AG04449 (cell line): ENCODE results near the gene ZNF771.
"Not testable (repeated sequence)": the region's sequence is repeated elsewhere in the genome, so short reads cannot be mapped to it uniquely, and the experiment has no call there.

ENCODE experiments used
- CTCF ChIA-PET: fragments of 350-600 bp; formaldehyde crosslinking; extraction: SDS; loops from one replicate; lab custom pipeline; 2021; ENCODE audit warnings: antibody characterized with exemption; lab: Yijun Ruan, JAX
- POLR2A ChIA-PET: fragments of 400-600, 350-600 bp; formaldehyde crosslinking; extraction: SDS; loops from one replicate; lab custom pipeline; 2020; ENCODE audit warnings: antibody characterized with exemption, inconsistent platforms; lab: Yijun Ruan, JAX
- DNase-seq: peaks from one replicate; pipeline ENCODE4 v3.0.0-alpha.2; 2010; ENCODE audit warnings: low read depth, low spot score
- H3K4me3 ChIP-seq: 2 replicates; pipeline ENCODE4 v1.5.1; 2011; ENCODE audit warnings: low read depth, mild to moderate bottlenecking, control low read depth, low read length
- CTCF ChIP-seq: IDR thresholded peaks from one replicate; pipeline ENCODE4 v1.5.1; 2011; ENCODE audit warnings: mild to moderate bottlenecking, moderate library complexity, low read length, control low read depth, inconsistent platforms; ENCODE audit not compliant: insufficient read depth; ENCODE audit errors: missing control alignments

The ZNF771 gene

GRCh38 chr16:30382111-30382881 is 25.1 kb upstream of the ZNF771 start, which contains the start of gene SEPTIN1:
SEPTIN1 (minus strand) TSS chr16:30382561; CDS start chr16:30382542, 19 bp downstream.
- ChIA-PET CTCF (interaction anchor here (1.0 kb wide), 1 partner anchor 12 kb away, joined by 5 read pairs; no protein-coding TSS in a partner anchor), POLR2A (interaction anchor here (1.0 to 1.9 kb wide), 2 partner anchors 11 to 13 kb away, joined by 6 to 8 read pairs; partner anchors contain the start of genes TBC1D10B and ZNF48)
- no peak for TF ChIP-seq CTCF
- DNase-seq: no peak
- no peak within 1 kb of the TSS for H3K4me3 ChIP-seq

- DNase-seq: no peak
- no peak for TF ChIP-seq CTCF
- H3K4me3 ChIP-seq: no peak overlapping the region
- CTCF ChIA-PET: interaction anchor here (1.1 kb wide), 1 partner anchor 23 kb away, joined by 3 read pairs; no protein-coding TSS in a partner anchor
- POLR2A ChIA-PET: interaction anchor here (1.0 to 1.9 kb wide), 2 partner anchors 12 to 13 kb away, joined by 6 to 8 read pairs; partner anchors contain the start of genes TBC1D10B and ZNF48
Observed at GRCh38 chr16:30383521-30383920, 23.9 kb upstream of the ZNF771 start.

GRCh38 chr16:30394592-30395154 is 12.7 kb upstream of the ZNF771 start:
- ChIA-PET POLR2A (interaction anchor here (1.1 to 3.3 kb wide), 5 partner anchors 12 to 24 kb away, joined by 4 to 11 read pairs (median 5); partner anchors contain the start of genes TBC1D10B and ZNF771), CTCF (interaction anchor here (0.8 to 5.8 kb wide), 9 partner anchors 12 to 264 kb away, joined by 3 to 52 read pairs (median 5); partner anchors contain the start of genes CD2BP2, SEPTIN1, TBC1D10B and ZNF771)
- DNase-seq: no peak
- TF ChIP-seq CTCF: no peak
- H3K4me3 ChIP-seq: peak overlapping the region; percentile 77

- POLR2A ChIA-PET: interaction anchor here (0.5 to 3.3 kb wide), 7 partner anchors 12 to 28 kb away, joined by 3 to 11 read pairs (median 5); partner anchors contain the start of genes TBC1D10B and ZNF771
- peak; percentile 21 for DNase-seq
- CTCF ChIA-PET: interaction anchor here (0.8 to 5.8 kb wide), 8 partner anchors 14 to 263 kb away, joined by 3 to 52 read pairs (median 5); partner anchors contain the start of genes CD2BP2, TBC1D10B and ZNF771
- peak within 1 kb of the TSS; percentile 77 for H3K4me3 ChIP-seq
- peak; percentile 24 for TF ChIP-seq CTCF
Observed at GRCh38 chr16:30395155-30395991, 12.0 kb upstream of the ZNF771 start, which contains the start of gene ZNF48. ZNF48 (plus strand) TSS chr16:30395420; CDS start chr16:30395795, 375 bp downstream.

- no peak for DNase-seq
- POLR2A ChIA-PET: interaction anchor here (0.5 to 3.3 kb wide), 6 partner anchors 11 to 28 kb away, joined by 3 to 11 read pairs (median 5); partner anchors contain the start of genes TBC1D10B and ZNF771
- H3K4me3 ChIP-seq: peak overlapping the region; percentile 77
- no peak for TF ChIP-seq CTCF
- CTCF ChIA-PET: interaction anchor here (1.0 to 5.8 kb wide), 5 partner anchors 13 to 263 kb away, joined by 4 to 52 read pairs (median 6); partner anchors contain the start of genes TBC1D10B and ZNF771
Observed at GRCh38 chr16:30395992-30396585, 11.3 kb upstream of the ZNF771 start.

- not testable (repeated sequence) for H3K4me3 ChIP-seq, DNase-seq
- ChIA-PET POLR2A (interaction anchor here (3.3 kb wide), 1 partner anchor 11 kb away, joined by 11 read pairs; the partner anchor contains the start of gene ZNF771), CTCF (interaction anchor here (2.4 to 5.8 kb wide), 2 partner anchors 12 to 25 kb away, joined by 7 to 52 read pairs; partner anchors contain the start of genes TBC1D10B and ZNF771)
Observed at GRCh38 chr16:30396627-30397026, 10.8 kb upstream of the ZNF771 start.
